Keratinocyte (primary cell): Measurements from ENCODE around the gene MYO1D. TPM values are rescaled to one million over a fixed set of nuclear protein-coding genes. Genes with fewer than 3 reads are reported as not detected.
"Not testable (repeated sequence)": the region's sequence is repeated elsewhere in the genome, so short reads cannot be mapped to it uniquely, and the experiment has no call there.

Source experiments
- DNase-seq: peaks from one replicate; pipeline ENCODE4 v3.0.0-alpha.2; 2011; ENCODE audit warnings: low read depth, missing footprints, low spot score
- FAIRE-seq: peaks from 2 replicates; lab custom pipeline; 2011; peaks lifted over from hg19 to GRCh38; lab: Jason Lieb, UNC
- H2AFZ ChIP-seq: 2 replicates; pipeline ENCODE4 v1.6.0; 2012; ENCODE audit warnings: low read length, control low read depth, inconsistent platforms; ENCODE audit not compliant: control insufficient read depth
- H3K27ac ChIP-seq: 2 replicates; pipeline ENCODE4 v1.5.1; 2011; ENCODE audit warnings: low read length; ENCODE audit not compliant: control insufficient read depth, insufficient read depth
- H3K27me3 ChIP-seq: 3 replicates; pipeline ENCODE4 v1.6.0; 2011; ENCODE audit warnings: low read length; ENCODE audit not compliant: control insufficient read depth, insufficient read depth; ENCODE audit errors: extremely low read depth
- H3K36me3 ChIP-seq, 2 experiments: 2 replicates in 1 of 2; 3 replicates in 1 of 2; pipeline ENCODE4 v1.5.1; 2011; ENCODE audit warnings: low read length in 2 of 2, mild to moderate bottlenecking in 1 of 2; ENCODE audit not compliant: control insufficient read depth in 2 of 2, insufficient read depth in 2 of 2; ENCODE audit errors: extremely low read depth in 1 of 2
- H3K4me1 ChIP-seq: 3 replicates; pipeline ENCODE4 v1.5.1; 2011; ENCODE audit warnings: low read length; ENCODE audit not compliant: control insufficient read depth, insufficient read depth; ENCODE audit errors: extremely low read depth
- H3K4me2 ChIP-seq: 3 replicates; pipeline ENCODE4 v1.6.0; 2011; ENCODE audit warnings: low read depth, low read length; ENCODE audit not compliant: control insufficient read depth, insufficient read depth; ENCODE audit errors: extremely low read depth
- H3K4me3 ChIP-seq, 3 experiments: fragments of 200-600 bp in 1 of 3; sonication (generic) in 1 of 3; 2 replicates in 2 of 3; 3 replicates in 1 of 3; pipeline ENCODE4 v1.5.1; 2011 to 2016; ENCODE audit warnings: low read length in 3 of 3, mild to moderate bottlenecking in 3 of 3, control low read depth in 2 of 3, inconsistent platforms in 1 of 3, low read depth in 1 of 3, mixed read lengths in 1 of 3, mixed run types in 1 of 3, moderate library complexity in 1 of 3; ENCODE audit not compliant: control insufficient read depth in 2 of 3, insufficient read depth in 2 of 3; ENCODE audit errors: extremely low read depth in 1 of 3
- H3K79me2 ChIP-seq: 2 replicates; pipeline ENCODE4 v1.6.0; 2012; ENCODE audit warnings: low read length; ENCODE audit not compliant: control insufficient read depth, insufficient read depth
- H3K9ac ChIP-seq: 3 replicates; pipeline ENCODE4 v1.6.0; 2011; ENCODE audit warnings: low read length; ENCODE audit not compliant: control insufficient read depth, insufficient read depth; ENCODE audit errors: extremely low read depth
- H3K9me1 ChIP-seq: 3 replicates; pipeline ENCODE4 v1.6.0; 2011; ENCODE audit warnings: low read length; ENCODE audit not compliant: control insufficient read depth, insufficient read depth; ENCODE audit errors: extremely low read depth
- H3K9me3 ChIP-seq: 2 replicates; pipeline ENCODE4 v1.5.1; 2012; ENCODE audit warnings: low read depth, low read length; ENCODE audit not compliant: control insufficient read depth
- H4K20me1 ChIP-seq: 3 replicates; pipeline ENCODE4 v1.6.0; 2011; ENCODE audit warnings: low read length; ENCODE audit not compliant: control insufficient read depth, insufficient read depth; ENCODE audit errors: extremely low read depth
- CTCF ChIP-seq, 3 experiments: IDR thresholded peaks in 1 of 3; conservative IDR thresholded peaks in 1 of 3; optimal IDR thresholded peaks in 1 of 3; 2 replicates in 2 of 3; 3 replicates in 1 of 3; pipeline versions ENCODE3 to v1.5.1; 2011; ENCODE audit warnings: low read length in 3 of 3, mild to moderate bottlenecking in 3 of 3, moderate library complexity in 2 of 3, control low read depth in 1 of 3, inconsistent platforms in 1 of 3; ENCODE audit not compliant: insufficient read depth in 2 of 3; ENCODE audit errors: extremely low read depth in 1 of 3
- EZH2 ChIP-seq: IDR thresholded peaks from one replicate; pipeline ENCODE4 v1.6.1; 2012; ENCODE audit warnings: inconsistent platforms, mild to moderate bottlenecking, low read length, moderate library complexity
- dilution Hi-C: fragments of 300-500 bp; cut with MboI; formaldehyde crosslinking; loops from one replicate; pipeline ENCODE4 v1.7.0; 2020; ENCODE audit warnings: low sequenced_read_pairs; ENCODE audit not compliant: extremely low pct_ligation_motif_present
- polyA plus RNA-seq, 5 experiments: library from polyadenylated mRNA; depleted of rRNA in 3 of 5; stranded (reverse) in 3 of 5; stranded (forward) in 1 of 5; unstranded in 1 of 5; fragments of >200 nt; gene quantifications; 1 replicate in 1 of 5; 2 replicates in 3 of 5; 3 replicates in 1 of 5; pipeline versions ENCODE4 v1.2.1 to v1.2.3, GENCODE V29; 2011 to 2012; ENCODE audit warnings: missing spikeins in 2 of 5, low read depth in 1 of 5, low replicate concordance in 1 of 5

The MYO1D gene
- polyA plus RNA-seq, 1 donor (not counting 4 experiments of a cell fraction or from before 2014, with no cell fraction given), result 33.7 TPM

- H3K9me1 ChIP-seq, result no peaks in the 10 kb centered on the region
- no peaks in the 10 kb centered on the region for H3K27me3 ChIP-seq
- no peak overlapping the region for H3K27ac ChIP-seq
- dilution Hi-C loops, result loop anchor here (25.0 kb wide), 1 partner anchor 134 kb away; no protein-coding TSS in a partner anchor
- no peaks in the 10 kb centered on the region for H3K36me3 ChIP-seq
- H3K4me3 ChIP-seq, result no peak overlapping the region
- no peaks in the 10 kb centered on the region for H3K9me3 ChIP-seq
- H3K9ac ChIP-seq, result no peak overlapping the region
- H4K20me1 ChIP-seq, result no peaks in the 10 kb centered on the region
- H2AFZ ChIP-seq, result no peak overlapping the region
- H3K4me1 ChIP-seq, result no peaks in the 10 kb centered on the region
- DNase-seq (no peak), FAIRE-seq (no peak)
- H3K79me2 ChIP-seq, result no peaks in the 10 kb centered on the region
- no peak for TF ChIP-seq EZH2
- no peak for TF ChIP-seq CTCF (optimal IDR thresholded peaks at IDR 0.05 in 1 of 3, IDR thresholded peaks at IDR 0.05 in 1 of 3, conservative IDR thresholded peaks at IDR 0.05 in 1 of 3; ENCODE audit: extremely low read depth in 1 of 3, insufficient read depth in 2 of 3, low read length in 3 of 3)
- H3K4me2 ChIP-seq, result no peak overlapping the region
Observed at GRCh38 chr17:32921017-32921416, 44.1 kb upstream of the MYO1D start.

- H3K9me1 ChIP-seq, result no peaks in the 10 kb centered on the region
- TF ChIP-seq EZH2, result no peak
- no peak for TF ChIP-seq CTCF (optimal IDR thresholded peaks at IDR 0.05 in 1 of 3, IDR thresholded peaks at IDR 0.05 in 1 of 3, conservative IDR thresholded peaks at IDR 0.05 in 1 of 3; ENCODE audit: extremely low read depth in 1 of 3, insufficient read depth in 2 of 3, low read length in 3 of 3)
Observed at GRCh38 chr17:32920293-32920692, 43.4 kb upstream of the MYO1D start.

GRCh38 chr17:32919876-32920275 lies 43.0 kb upstream of the MYO1D start:
- H3K36me3 ChIP-seq, DNase-seq, H2AFZ ChIP-seq, H3K9ac ChIP-seq, H3K4me2 ChIP-seq, H3K4me3 ChIP-seq, H3K9me1 ChIP-seq, H3K27me3 ChIP-seq, H3K9me3 ChIP-seq, H3K27ac ChIP-seq, H3K4me1 ChIP-seq, H3K79me2 ChIP-seq, FAIRE-seq, H4K20me1 ChIP-seq: not testable (repeated sequence)
- dilution Hi-C loops, result loop anchor here (25.0 kb wide), 1 partner anchor 133 kb away; no protein-coding TSS in a partner anchor

More at GRCh38 chr17:32920293-32920692, 43.4 kb upstream of the MYO1D start:
- no peaks in the 10 kb centered on the region for H3K4me1 ChIP-seq
- no peak overlapping the region for H3K4me2 ChIP-seq
- no peak overlapping the region for H3K4me3 ChIP-seq
- H3K27me3 ChIP-seq, result no peaks in the 10 kb centered on the region
- no peak overlapping the region for H3K9ac ChIP-seq
- no peaks in the 10 kb centered on the region for H4K20me1 ChIP-seq
- dilution Hi-C loops, result loop anchor here (25.0 kb wide), 1 partner anchor 133 kb away; no protein-coding TSS in a partner anchor
- no peak for FAIRE-seq
- no peaks in the 10 kb centered on the region for H3K36me3 ChIP-seq
- no peak overlapping the region for H2AFZ ChIP-seq
- H3K27ac ChIP-seq, result no peak overlapping the region
- no peak for DNase-seq
- H3K79me2 ChIP-seq, result no peaks in the 10 kb centered on the region
- no peaks in the 10 kb centered on the region for H3K9me3 ChIP-seq
